Measurements from ENCODE around the gene ARHGAP15.

Gene ARHGAP15

DNA sequence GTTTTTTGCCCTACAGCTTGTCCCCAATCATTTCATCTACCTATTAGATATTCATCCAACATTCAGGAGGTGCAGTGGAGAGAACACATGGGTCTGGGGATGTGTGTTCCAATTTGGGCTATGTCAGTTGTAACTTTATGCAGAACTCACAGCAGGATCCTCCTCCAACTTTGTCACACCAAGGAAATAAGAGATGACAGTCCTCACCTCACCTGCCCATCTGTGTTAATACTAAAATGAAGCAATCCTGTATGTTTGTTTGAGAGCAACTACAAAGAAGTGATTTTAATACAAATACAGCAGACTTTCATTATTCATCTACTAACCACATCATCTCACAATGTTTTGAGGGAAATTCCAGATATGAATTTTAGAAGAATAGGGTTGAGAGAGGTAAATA, 126.7 kb downstream of the ARHGAP15 start:
- TF ChIP-seq CEBPB (IDR thresholded peaks at IDR 0.05): no peak
- TF ChIP-seq, protein P1, sequence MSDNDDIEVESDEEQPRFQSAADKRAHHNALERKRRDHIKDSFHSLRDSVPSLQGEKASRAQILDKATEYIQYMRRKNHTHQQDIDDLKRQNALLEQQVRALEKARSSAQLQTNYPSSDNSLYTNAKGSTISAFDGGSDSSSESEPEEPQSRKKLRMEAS (IDR thresholded peaks at IDR 0.05): no peak

DNA sequence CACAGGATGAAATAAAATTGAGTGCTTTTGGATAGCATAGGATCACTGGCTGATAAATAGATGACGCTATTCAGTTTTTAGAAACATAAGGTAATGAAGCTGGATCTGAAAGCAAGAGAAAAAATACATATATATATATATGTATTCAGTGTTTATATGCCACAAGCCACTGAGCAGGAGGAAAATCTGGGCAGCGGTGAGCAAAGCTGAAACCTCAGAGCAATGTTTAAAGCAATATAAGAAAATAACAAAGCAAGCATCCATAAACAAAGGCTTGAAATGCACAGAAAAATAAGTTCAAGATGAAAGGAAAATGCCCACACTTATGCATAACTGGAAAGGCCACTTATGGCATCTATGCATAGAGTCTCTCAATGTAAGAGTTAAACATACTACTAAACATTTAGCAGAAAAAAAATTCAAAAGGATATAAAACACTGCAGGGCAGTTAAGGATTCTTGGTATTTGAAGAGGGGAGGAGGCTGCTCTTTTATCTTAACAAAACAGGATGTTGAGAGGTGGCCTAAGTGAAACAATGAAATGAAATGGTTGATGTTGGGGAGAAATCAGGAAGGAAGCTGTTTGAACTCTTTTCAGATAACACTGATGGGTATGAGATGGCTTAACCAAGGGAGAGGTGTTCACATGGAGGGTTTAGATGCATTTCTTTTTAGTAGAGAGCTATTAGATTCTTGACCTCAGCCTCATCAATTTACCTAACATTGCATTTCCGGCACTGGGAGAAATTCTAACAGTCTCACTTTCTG, 129.1 kb downstream of the ARHGAP15 start:
- TF ChIP-seq, protein P1 (IDR thresholded peaks at IDR 0.05): no peak
- TF ChIP-seq, protein P2, sequence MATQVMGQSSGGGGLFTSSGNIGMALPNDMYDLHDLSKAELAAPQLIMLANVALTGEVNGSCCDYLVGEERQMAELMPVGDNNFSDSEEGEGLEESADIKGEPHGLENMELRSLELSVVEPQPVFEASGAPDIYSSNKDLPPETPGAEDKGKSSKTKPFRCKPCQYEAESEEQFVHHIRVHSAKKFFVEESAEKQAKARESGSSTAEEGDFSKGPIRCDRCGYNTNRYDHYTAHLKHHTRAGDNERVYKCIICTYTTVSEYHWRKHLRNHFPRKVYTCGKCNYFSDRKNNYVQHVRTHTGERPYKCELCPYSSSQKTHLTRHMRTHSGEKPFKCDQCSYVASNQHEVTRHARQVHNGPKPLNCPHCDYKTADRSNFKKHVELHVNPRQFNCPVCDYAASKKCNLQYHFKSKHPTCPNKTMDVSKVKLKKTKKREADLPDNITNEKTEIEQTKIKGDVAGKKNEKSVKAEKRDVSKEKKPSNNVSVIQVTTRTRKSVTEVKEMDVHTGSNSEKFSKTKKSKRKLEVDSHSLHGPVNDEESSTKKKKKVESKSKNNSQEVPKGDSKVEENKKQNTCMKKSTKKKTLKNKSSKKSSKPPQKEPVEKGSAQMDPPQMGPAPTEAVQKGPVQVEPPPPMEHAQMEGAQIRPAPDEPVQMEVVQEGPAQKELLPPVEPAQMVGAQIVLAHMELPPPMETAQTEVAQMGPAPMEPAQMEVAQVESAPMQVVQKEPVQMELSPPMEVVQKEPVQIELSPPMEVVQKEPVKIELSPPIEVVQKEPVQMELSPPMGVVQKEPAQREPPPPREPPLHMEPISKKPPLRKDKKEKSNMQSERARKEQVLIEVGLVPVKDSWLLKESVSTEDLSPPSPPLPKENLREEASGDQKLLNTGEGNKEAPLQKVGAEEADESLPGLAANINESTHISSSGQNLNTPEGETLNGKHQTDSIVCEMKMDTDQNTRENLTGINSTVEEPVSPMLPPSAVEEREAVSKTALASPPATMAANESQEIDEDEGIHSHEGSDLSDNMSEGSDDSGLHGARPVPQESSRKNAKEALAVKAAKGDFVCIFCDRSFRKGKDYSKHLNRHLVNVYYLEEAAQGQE (IDR thresholded peaks at IDR 0.05; ENCODE audit: low read depth): no peak
- no peak for TF ChIP-seq NFIC (IDR thresholded peaks at IDR 0.05)
- TF ChIP-seq CREB1 (IDR thresholded peaks at IDR 0.05; ENCODE audit: low read depth): no peak
- TF ChIP-seq TEAD4 (IDR thresholded peaks at IDR 0.05): no peak
- TF ChIP-seq ZBTB7A (IDR thresholded peaks at IDR 0.05; ENCODE audit: low read depth): no peak
- no peak for TF ChIP-seq FOXM1 (IDR thresholded peaks at IDR 0.05; ENCODE audit: borderline replicate concordance, low read depth)
- TF ChIP-seq, protein P3, sequence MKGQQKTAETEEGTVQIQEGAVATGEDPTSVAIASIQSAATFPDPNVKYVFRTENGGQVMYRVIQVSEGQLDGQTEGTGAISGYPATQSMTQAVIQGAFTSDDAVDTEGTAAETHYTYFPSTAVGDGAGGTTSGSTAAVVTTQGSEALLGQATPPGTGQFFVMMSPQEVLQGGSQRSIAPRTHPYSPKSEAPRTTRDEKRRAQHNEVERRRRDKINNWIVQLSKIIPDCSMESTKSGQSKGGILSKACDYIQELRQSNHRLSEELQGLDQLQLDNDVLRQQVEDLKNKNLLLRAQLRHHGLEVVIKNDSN (IDR thresholded peaks at IDR 0.05): no peak
- no peak for TF ChIP-seq EGR1 (IDR thresholded peaks at IDR 0.05)
- TF ChIP-seq YY1 (IDR thresholded peaks at IDR 0.05; ENCODE audit: low read depth): no peak
- TF ChIP-seq RAD21 (IDR thresholded peaks at IDR 0.05; ENCODE audit: low read depth): no peak
- TF ChIP-seq CEBPB (IDR thresholded peaks at IDR 0.05): no peak
- no peak for TF ChIP-seq TAF1 (IDR thresholded peaks at IDR 0.05; ENCODE audit: low read depth)
- TF ChIP-seq EP300 (IDR thresholded peaks at IDR 0.05; ENCODE audit: borderline replicate concordance): no peak
- TF ChIP-seq TCF12 (IDR thresholded peaks at IDR 0.05; ENCODE audit: low read depth): no peak

DNA sequence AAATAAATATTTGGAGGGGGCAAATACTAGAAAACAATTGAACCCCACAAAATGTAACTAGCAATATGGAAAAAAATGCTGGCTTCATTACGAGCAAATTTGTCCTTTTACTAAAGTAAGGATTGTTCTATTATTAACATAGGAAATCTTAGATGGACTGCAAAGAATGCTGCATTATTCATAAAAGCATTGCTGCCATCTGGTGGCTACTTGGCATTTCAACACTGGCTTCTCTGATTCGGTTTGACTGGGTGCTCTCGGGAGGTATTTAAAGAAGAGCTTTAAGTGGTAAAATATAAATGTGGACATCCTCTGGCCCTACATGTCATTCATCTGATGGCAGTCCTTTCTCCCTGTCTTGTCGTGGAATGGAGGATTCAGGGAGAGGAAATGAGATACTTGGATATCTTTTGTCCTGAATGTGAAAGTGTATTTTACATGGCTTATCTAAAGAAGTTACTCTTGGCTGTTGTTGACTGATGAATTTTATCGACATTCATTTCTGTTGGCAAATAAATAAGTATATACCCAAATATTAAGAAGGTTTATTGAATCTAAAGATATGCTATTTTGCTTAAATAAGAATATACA, 130.2 kb downstream of the ARHGAP15 start:
- TF ChIP-seq TCF12 (IDR thresholded peaks at IDR 0.05; ENCODE audit: low read depth): no peak
- no peak for TF ChIP-seq FOXM1 (IDR thresholded peaks at IDR 0.05; ENCODE audit: borderline replicate concordance, low read depth)
- TF ChIP-seq NFIC (IDR thresholded peaks at IDR 0.05): no peak
- TF ChIP-seq CEBPB (IDR thresholded peaks at IDR 0.05): 0 out of 2 replicates have a peak, but pooled peaks have one; percentile 12
- TF ChIP-seq RAD21 (IDR thresholded peaks at IDR 0.05; ENCODE audit: low read depth): peak; percentile 77
- TF ChIP-seq, protein P2 (IDR thresholded peaks at IDR 0.05; ENCODE audit: low read depth): no peak

DNA sequence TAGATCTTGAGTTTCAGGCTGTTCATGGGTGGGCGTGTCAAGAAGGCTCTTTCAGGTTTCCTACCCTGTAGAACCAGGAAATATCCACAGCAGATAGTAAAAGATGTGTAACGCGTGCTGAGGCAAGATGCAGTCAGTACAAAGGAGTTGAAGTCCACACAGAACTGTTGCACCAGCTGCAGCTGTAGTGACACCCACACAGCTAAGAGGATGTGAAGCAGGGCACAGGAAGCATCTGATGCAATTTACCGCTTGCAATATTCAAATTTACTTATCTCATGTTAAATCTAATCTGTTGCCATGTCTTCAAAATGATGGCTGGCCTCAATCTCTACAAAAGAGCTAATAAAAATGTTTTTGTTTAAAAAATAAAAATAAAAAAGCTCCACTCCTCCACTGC, 132.8 kb downstream of the ARHGAP15 start:
- TF ChIP-seq TEAD4 (IDR thresholded peaks at IDR 0.05) (no peak), YY1 (IDR thresholded peaks at IDR 0.05; ENCODE audit: low read depth) (no peak), NFIC (IDR thresholded peaks at IDR 0.05) (no peak), RAD21 (IDR thresholded peaks at IDR 0.05; ENCODE audit: low read depth) (no peak), CEBPB (IDR thresholded peaks at IDR 0.05) (no peak), ZBTB7A (IDR thresholded peaks at IDR 0.05; ENCODE audit: low read depth) (no peak), TAF1 (IDR thresholded peaks at IDR 0.05; ENCODE audit: low read depth) (no peak), TCF12 (IDR thresholded peaks at IDR 0.05; ENCODE audit: low read depth) (no peak), EP300 (IDR thresholded peaks at IDR 0.05; ENCODE audit: borderline replicate concordance) (no peak)
- TF ChIP-seq, protein P2 (IDR thresholded peaks at IDR 0.05; ENCODE audit: low read depth): no peak
- TF ChIP-seq, protein P1 (IDR thresholded peaks at IDR 0.05): no peak
- TF ChIP-seq, protein P3 (IDR thresholded peaks at IDR 0.05): no peak

Data from Ishikawa (cell line).